Measurements from ENCODE around the gene SELE. TPM values are rescaled to one million over a fixed set of nuclear protein-coding genes. Genes with fewer than 3 reads are reported as not detected.

Gene SELE, protein sequence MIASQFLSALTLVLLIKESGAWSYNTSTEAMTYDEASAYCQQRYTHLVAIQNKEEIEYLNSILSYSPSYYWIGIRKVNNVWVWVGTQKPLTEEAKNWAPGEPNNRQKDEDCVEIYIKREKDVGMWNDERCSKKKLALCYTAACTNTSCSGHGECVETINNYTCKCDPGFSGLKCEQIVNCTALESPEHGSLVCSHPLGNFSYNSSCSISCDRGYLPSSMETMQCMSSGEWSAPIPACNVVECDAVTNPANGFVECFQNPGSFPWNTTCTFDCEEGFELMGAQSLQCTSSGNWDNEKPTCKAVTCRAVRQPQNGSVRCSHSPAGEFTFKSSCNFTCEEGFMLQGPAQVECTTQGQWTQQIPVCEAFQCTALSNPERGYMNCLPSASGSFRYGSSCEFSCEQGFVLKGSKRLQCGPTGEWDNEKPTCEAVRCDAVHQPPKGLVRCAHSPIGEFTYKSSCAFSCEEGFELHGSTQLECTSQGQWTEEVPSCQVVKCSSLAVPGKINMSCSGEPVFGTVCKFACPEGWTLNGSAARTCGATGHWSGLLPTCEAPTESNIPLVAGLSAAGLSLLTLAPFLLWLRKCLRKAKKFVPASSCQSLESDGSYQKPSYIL
- total RNA-seq, result not detected

DNA sequence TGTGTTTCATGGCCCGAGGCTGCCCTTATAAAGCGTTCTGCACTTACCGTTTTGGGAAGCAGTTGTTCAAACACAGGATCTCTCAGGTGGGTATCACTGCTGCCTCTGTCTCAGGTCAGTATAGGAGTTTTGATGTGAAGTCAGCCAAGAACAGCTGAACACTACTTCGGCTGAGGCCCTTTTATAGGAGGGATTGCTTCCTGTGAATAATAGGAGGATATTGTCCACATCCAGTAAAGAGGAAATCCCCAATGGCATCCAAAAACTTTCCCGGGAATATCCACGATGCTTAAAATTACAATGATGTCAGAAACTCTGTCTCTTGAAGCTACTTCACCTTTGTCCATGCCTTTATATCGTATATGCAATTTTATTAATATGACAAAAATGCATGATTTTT is at the start of gene SELE:
Gene SELE, minus strand, starts transcription at position 156 of the 400 bp plus-strand sequence. CDS start 467 bp downstream, outside the sequence.
- ChIA-PET CTCF (interaction anchor here (0.6 to 0.7 kb wide), 2 partner anchors 8 to 141 kb away, joined by 3 to 4 read pairs; no protein-coding TSS in a partner anchor), POLR2A (no interaction called here)
- Mint-ChIP-seq H3K4me3 (no peak within 1 kb of the TSS), H3K27ac (no peak within 1 kb of the TSS), H3K4me1 (no peaks in the 10 kb centered on the region), H3K9me3 (ENCODE audit: low read depth) (no peaks in the 10 kb centered on the region), H3K27me3 (peaks cover 6% of the 10 kb centered on the region), H3K36me3 (ENCODE audit: low read depth) (no peaks in the 10 kb centered on the region)
- intact Hi-C loops (cut with DNase I, micrococcal nuclease), result no loop called here
- ATAC-seq, result no peak
- no peak for DNase-seq

DNA sequence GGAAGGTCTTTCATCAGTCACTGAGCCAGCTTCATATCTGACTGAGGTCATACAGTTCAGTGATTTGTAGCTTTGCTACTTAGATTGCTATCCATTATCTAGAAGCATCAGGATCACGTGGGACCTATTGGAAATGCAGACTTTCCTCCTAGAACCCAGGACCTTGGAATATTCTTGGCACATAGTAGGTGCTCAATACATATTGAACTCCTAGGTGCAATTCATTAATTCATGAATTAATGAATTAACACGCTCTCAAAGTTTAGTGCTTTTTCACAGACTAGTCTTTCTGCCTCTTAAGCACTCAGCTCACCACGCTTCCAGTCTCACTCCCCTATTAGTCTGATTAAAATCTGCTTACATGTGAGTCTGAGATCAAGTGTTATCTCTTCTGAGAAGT is 48.7 kb upstream of the SELE start:
- Mint-ChIP-seq H3K4me1 (no peaks in the 10 kb centered on the region), H3K36me3 (ENCODE audit: low read depth) (no peaks in the 10 kb centered on the region), H3K9me3 (ENCODE audit: low read depth) (no peaks in the 10 kb centered on the region), H3K27me3 (peaks cover 26% of the 10 kb centered on the region), H3K4me3 (no peak overlapping the region), H3K27ac (no peak overlapping the region)
- DNase-seq (no peak), ATAC-seq (no peak)
- intact Hi-C loops (cut with DNase I, micrococcal nuclease), result no loop called here
- CTCF ChIA-PET, result interaction anchor here (1.7 kb wide), 1 partner anchor 12 kb away, joined by 4 read pairs; no protein-coding TSS in a partner anchor
- POLR2A ChIA-PET, result no interaction called here

DNA sequence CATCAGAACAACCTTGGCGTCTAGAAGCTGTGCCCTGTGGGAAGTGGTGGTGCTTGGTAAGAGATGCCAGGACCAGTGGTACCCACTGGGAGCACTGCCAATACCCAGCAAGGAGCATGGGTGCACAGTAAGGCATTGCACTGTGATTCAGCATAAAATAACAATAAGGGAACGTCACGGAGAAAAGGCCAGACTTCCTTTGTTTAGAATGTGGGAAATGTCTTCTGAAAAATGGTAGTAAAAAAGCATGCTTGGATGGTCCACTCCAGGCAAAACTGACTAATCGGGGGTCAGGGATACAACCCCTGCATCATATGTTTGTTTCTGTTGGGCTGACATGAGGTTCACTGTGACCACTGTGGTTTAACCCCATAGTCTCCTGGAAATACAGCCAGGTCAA is 46.1 kb upstream of the SELE start:
- CTCF ChIA-PET, result no interaction called here

DNA sequence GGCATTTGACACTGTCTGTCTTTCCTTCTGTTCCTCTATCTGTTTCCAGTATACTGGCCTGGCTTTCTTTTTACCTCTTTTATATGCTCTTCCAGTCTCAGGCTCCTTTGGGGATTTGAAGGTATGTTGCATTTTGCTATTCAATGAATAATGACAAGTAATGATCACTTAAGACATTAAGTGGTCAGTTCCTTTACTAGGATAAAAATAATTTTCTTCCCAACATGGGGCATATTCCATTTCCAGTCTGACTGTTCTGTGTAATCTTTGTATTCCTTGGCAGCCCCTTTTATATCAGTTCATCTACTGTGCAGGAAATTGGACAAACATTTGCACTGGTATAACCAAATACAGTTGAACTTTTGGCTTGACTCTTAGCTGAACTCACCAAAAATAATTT is 45.3 kb upstream of the SELE start:
- H3K27me3 Mint-ChIP-seq, result peaks cover 8% of the 10 kb centered on the region
- ATAC-seq, result no peak
- H3K36me3 Mint-ChIP-seq (ENCODE audit: low read depth), result no peaks in the 10 kb centered on the region
- intact Hi-C loops (cut with DNase I, micrococcal nuclease), result no loop called here
- H3K27ac Mint-ChIP-seq, result no peak overlapping the region
- DNase-seq, result no peak
- ChIA-PET CTCF (no interaction called here), POLR2A (no interaction called here)
- H3K4me1 Mint-ChIP-seq, result no peaks in the 10 kb centered on the region
- no peak overlapping the region for H3K4me3 Mint-ChIP-seq
- no peaks in the 10 kb centered on the region for H3K9me3 Mint-ChIP-seq (ENCODE audit: low read depth)

More for the DNA sequence above, 46.1 kb upstream of the SELE start:
- Mint-ChIP-seq H3K4me3 (no peak overlapping the region), H3K9me3 (ENCODE audit: low read depth) (no peaks in the 10 kb centered on the region), H3K27me3 (peaks cover 12% of the 10 kb centered on the region), H3K4me1 (no peaks in the 10 kb centered on the region), H3K27ac (no peak overlapping the region), H3K36me3 (ENCODE audit: low read depth) (no peaks in the 10 kb centered on the region)
- ATAC-seq (no peak), DNase-seq (no peak)
- intact Hi-C loops (cut with DNase I, micrococcal nuclease), result no loop called here
- POLR2A ChIA-PET, result no interaction called here

DNA sequence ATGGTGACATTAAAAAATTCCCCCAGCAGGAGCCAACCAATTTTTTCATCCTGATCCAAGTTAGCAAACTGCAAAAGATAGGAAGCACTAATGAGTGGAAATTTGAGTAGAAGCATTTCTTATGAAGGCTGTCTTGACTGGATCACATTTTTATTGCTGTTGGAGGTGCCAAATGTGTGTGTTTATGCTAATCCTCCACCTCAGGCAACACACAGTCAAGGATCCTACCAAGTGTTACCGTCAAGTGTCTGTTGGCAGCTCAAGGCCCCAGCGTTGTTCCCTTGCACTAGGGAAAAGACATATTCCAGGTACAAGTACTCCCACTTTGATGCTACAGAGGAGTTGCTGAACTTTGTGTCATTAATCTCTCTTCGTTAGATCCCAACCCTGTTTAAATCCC is 42.6 kb upstream of the SELE start:
- DNase-seq (no peak), ATAC-seq (no peak)
- ChIA-PET CTCF (no interaction called here), POLR2A (no interaction called here)
- Mint-ChIP-seq H3K4me1 (no peaks in the 10 kb centered on the region), H3K27me3 (no peaks in the 10 kb centered on the region), H3K9me3 (ENCODE audit: low read depth) (no peaks in the 10 kb centered on the region), H3K27ac (no peak overlapping the region), H3K4me3 (no peak overlapping the region), H3K36me3 (ENCODE audit: low read depth) (no peaks in the 10 kb centered on the region)
- intact Hi-C loops (cut with DNase I, micrococcal nuclease), result no loop called here

DNA sequence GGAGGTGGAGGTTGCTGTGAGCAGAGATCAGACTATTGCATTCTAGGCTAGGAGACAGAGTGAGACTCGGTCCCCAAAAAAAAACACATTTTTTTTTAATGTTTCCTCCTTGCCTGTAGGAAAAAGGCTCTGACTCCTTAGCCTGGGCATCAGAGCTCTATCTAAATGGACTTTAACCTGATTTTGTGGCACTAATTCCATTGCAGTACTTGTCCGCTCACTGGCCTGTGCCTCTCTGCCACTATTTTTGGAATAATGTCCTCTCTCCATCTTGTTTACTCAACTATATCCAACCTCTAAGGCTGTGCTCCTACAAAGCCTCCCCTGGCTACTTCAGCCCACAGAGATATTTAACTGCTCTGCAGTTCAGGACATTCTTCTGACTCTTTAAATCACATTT is 34.3 kb upstream of the SELE start:
- no peak for ATAC-seq
- no peak for DNase-seq
- no peaks in the 10 kb centered on the region for H3K4me1 Mint-ChIP-seq
- POLR2A ChIA-PET, result no interaction called here
- no peak overlapping the region for H3K4me3 Mint-ChIP-seq
- no peak overlapping the region for H3K27ac Mint-ChIP-seq
- CTCF ChIA-PET, result interaction anchor here (0.6 kb wide), 1 partner anchor 1018 kb away, joined by 5 read pairs; no protein-coding TSS in a partner anchor
- no peaks in the 10 kb centered on the region for H3K36me3 Mint-ChIP-seq (ENCODE audit: low read depth)
- H3K27me3 Mint-ChIP-seq, result peaks cover 5% of the 10 kb centered on the region
- intact Hi-C loops (cut with DNase I, micrococcal nuclease), result no loop called here
- no peaks in the 10 kb centered on the region for H3K9me3 Mint-ChIP-seq (ENCODE audit: low read depth)

DNA sequence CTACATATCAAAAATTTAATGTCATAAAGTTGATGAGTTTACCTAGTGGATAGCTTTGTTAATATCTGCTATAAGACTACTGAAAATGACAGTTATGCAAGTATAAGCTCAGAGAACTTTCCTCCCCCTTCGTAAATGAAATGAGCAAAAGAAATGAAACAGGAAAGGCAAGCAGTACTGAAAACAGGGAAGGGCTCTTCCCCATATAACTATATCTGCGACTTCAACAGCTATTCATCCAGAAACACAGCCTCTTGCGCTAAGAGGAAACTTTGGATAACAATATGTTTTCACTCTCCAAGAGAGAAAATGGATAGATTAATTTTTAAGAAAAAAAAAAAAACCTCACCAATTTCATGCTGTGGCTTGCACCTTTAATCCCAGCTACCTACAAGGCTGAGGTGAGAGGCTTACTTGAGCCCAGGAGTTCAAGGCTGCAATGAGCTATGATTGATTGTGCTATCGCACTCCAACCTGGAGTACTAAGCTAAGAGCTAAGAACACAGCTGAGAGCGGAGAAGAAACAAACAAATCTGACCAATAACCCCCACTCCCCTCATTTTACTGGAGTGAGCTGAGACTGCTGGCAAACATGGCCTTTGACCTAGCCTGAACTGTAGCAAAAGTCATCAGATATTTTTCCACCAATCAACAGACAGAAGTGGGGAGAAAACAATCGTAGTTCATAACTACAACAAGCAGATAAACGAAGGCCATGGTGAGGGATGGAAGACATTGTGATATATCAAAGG is 31.9 kb upstream of the SELE start:
- no peak overlapping the region for H3K4me3 Mint-ChIP-seq
- H3K27me3 Mint-ChIP-seq, result peaks cover 5% of the 10 kb centered on the region
- no peaks in the 10 kb centered on the region for H3K4me1 Mint-ChIP-seq
- ChIA-PET POLR2A (no interaction called here), CTCF (interaction anchor here (0.6 to 0.8 kb wide), 2 partner anchors 997 to 1130 kb away, joined by 3 read pairs; no protein-coding TSS in a partner anchor)
- no peak overlapping the region for H3K27ac Mint-ChIP-seq
- no peak for DNase-seq
- no peaks in the 10 kb centered on the region for H3K36me3 Mint-ChIP-seq (ENCODE audit: low read depth)
- intact Hi-C loops (cut with DNase I, micrococcal nuclease), result no loop called here
- H3K9me3 Mint-ChIP-seq (ENCODE audit: low read depth), result no peaks in the 10 kb centered on the region
- no peak for ATAC-seq

DNA sequence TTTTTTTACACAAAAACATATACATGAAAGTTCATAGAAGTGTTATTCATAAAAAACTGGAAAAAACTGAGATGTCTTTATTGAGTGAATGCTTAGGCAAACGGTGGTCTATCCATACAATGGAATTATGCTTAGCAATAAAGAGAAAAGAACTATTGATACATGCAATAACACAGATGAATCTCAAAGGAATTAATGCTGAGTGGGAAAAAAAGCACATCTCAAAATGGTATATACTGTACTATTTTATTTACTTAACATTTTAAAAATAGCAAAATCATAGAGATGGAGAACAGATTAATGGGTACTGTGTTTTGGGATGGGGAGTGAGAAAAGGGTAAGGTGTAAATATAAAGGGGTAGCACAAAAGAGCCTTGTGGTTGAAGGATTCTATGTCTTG is 31.0 kb upstream of the SELE start:
- H3K4me3 Mint-ChIP-seq, result no peak overlapping the region
- CTCF ChIA-PET, result no interaction called here
- intact Hi-C loops (cut with DNase I, micrococcal nuclease), result no loop called here

DNA sequence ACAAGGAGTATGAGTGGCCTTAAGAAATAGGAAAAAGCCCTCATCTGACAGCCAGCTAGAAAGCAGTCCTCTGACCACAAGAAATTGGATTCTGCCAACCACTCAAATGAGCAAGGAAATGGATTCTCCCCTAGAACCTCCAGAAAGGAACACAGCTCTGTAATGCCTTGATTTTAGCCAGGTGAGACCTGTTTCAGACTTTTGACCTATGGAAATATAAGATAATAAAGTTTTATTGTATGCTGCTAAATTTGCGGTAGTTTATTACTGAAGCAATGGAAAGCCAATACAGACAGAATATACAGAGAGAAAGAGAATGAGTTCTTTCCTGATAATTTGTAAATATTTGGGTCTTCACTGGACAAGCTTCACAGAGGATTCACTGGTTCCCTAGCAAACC is 28.8 kb upstream of the SELE start:
- Mint-ChIP-seq H3K4me3 (no peak overlapping the region), H3K9me3 (ENCODE audit: low read depth) (peaks cover 2% of the 10 kb centered on the region), H3K27me3 (peaks cover 5% of the 10 kb centered on the region), H3K27ac (no peak overlapping the region), H3K36me3 (ENCODE audit: low read depth) (no peaks in the 10 kb centered on the region), H3K4me1 (no peaks in the 10 kb centered on the region)
- CTCF ChIA-PET, result interaction anchor here (0.7 kb wide), 1 partner anchor 176 kb away, joined by 3 read pairs; no protein-coding TSS in a partner anchor
- intact Hi-C loops (cut with DNase I, micrococcal nuclease), result no loop called here
- no peak for DNase-seq
- no peak for ATAC-seq
- POLR2A ChIA-PET, result no interaction called here

More for the DNA sequence above, 31.0 kb upstream of the SELE start:
- Mint-ChIP-seq H3K27me3 (peaks cover 5% of the 10 kb centered on the region), H3K4me1 (no peaks in the 10 kb centered on the region), H3K9me3 (ENCODE audit: low read depth) (no peaks in the 10 kb centered on the region), H3K36me3 (ENCODE audit: low read depth) (no peaks in the 10 kb centered on the region), H3K27ac (no peak overlapping the region)
- POLR2A ChIA-PET, result no interaction called here
- DNase-seq (no peak), ATAC-seq (no peak)

DNA sequence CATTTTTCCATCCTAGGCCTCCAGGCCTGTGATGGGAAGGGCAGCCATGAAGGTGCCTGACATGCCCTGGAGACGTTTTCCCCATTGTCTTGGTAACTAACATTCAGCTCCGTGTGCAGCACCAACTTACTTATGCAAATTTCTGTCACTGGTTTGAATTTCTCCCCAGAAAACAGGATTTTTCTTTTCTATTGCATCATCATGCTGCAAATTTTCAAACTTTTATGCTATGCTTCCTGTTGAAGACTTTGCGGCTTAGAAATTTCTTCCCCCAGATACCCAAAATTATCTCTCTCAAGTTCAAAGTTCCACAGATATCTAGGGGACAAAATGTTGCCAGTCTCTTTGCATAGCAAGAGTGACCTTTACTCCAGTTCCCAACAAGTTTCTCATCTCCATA is 25.2 kb upstream of the SELE start:
- POLR2A ChIA-PET, result no interaction called here
- H3K4me3 Mint-ChIP-seq, result no peak overlapping the region
- no peaks in the 10 kb centered on the region for H3K4me1 Mint-ChIP-seq
- no peak overlapping the region for H3K27ac Mint-ChIP-seq
- CTCF ChIA-PET, result interaction anchor here (1.3 kb wide), 1 partner anchor 10 kb away, joined by 4 read pairs; no protein-coding TSS in a partner anchor
- intact Hi-C loops (cut with DNase I, micrococcal nuclease), result no loop called here
- H3K27me3 Mint-ChIP-seq, result no peaks in the 10 kb centered on the region
- ATAC-seq (no peak), DNase-seq (no peak)
- no peaks in the 10 kb centered on the region for H3K36me3 Mint-ChIP-seq (ENCODE audit: low read depth)
- H3K9me3 Mint-ChIP-seq (ENCODE audit: low read depth), result peaks cover 2% of the 10 kb centered on the region

DNA sequence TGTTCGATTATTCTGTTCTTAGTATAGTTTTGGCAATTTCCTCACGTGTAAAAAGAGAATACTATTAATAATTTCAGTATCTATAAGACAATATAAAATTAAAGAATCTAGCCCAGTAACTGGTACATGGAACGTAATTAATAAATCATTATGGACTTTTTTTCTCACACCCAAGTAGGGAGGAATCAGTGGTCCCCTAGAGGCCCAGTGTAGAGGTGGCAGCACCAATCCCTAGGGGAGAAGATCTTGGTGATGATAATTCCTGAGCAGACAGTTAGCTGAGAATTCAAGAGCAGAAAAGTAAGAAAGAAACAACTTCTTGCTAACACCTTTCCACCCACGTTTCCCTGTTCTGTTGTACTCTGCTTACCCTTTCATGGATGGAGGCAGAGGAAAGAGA is 19.7 kb upstream of the SELE start:
- ATAC-seq, result peak; percentile 19

More for the DNA sequence above, 19.7 kb upstream of the SELE start:
- no peaks in the 10 kb centered on the region for H3K27me3 Mint-ChIP-seq
- H3K36me3 Mint-ChIP-seq (ENCODE audit: low read depth), result no peaks in the 10 kb centered on the region
- intact Hi-C loops (cut with DNase I, micrococcal nuclease), result no loop called here
- POLR2A ChIA-PET, result no interaction called here
- no peaks in the 10 kb centered on the region for H3K4me1 Mint-ChIP-seq
- no peaks in the 10 kb centered on the region for H3K9me3 Mint-ChIP-seq (ENCODE audit: low read depth)
- H3K27ac Mint-ChIP-seq, result no peak overlapping the region
- CTCF ChIA-PET, result no interaction called here
- DNase-seq, result no peak
- no peak overlapping the region for H3K4me3 Mint-ChIP-seq
